PC-3 (cell line): Measurements from ENCODE around the gene MGP.

Experiments
- EZH2 ChIP-seq: fragments of 300-600 bp; sonication (generic); IDR thresholded peaks from one replicate; pipeline ENCODE4 v1.6.1; 2017; ENCODE audit warnings: antibody characterized with exemption, mild to moderate bottlenecking, low read length; ENCODE audit not compliant: unreplicated experiment
- EZH2phosphoT487 ChIP-seq: fragments of 300-600 bp; sonication (generic); IDR thresholded peaks from 2 replicates; pipeline ENCODE4 v1.6.1; 2018; ENCODE audit warnings: mild to moderate bottlenecking, antibody characterized with exemption, low read length, borderline replicate concordance
- TF ChIP-seq, protein P1 (sequence below): fragments of 300-600 bp; sonication (generic); conservative IDR thresholded peaks from 2 replicates; pipeline ENCODE4 v1.5.1; 2017; ENCODE audit warnings: antibody characterized with exemption, low read depth, mild to moderate bottlenecking, low read length

DNA sequence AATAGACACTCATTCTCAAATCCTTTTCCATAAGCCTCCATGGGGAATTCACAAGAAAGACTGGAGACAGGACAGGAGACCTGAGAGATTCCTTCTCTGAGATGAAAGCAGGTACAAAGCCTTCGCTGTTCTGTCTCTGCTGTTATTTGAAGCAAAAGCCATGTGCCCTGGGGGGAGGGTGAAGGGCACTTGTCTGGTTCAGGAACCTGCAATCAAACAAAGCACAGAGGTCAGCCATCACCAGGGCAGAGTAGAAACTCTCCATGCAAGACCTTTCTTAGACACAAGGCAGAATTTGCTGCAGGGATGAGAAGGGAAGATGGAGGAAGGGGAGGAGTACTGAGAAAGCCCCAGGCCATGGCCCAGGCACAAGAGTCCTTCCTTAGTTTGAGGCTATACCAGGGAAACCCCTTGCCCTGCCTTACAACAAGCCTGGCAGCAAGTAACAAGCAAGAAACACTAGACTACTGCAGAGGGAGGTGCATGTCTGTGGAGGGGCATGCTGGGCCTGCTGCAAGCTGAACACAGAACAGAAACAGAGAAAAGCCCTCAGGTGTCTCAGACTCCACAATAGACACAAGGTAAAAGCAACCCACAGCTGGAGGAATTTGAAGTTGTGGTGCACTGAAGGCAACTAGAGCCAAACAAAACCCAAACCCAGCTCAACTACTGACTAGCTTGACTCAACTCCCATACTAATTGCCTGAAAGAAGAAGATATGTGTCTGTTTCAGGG lies 34.6 kb downstream of the MGP start:
- TF ChIP-seq, protein P1, sequence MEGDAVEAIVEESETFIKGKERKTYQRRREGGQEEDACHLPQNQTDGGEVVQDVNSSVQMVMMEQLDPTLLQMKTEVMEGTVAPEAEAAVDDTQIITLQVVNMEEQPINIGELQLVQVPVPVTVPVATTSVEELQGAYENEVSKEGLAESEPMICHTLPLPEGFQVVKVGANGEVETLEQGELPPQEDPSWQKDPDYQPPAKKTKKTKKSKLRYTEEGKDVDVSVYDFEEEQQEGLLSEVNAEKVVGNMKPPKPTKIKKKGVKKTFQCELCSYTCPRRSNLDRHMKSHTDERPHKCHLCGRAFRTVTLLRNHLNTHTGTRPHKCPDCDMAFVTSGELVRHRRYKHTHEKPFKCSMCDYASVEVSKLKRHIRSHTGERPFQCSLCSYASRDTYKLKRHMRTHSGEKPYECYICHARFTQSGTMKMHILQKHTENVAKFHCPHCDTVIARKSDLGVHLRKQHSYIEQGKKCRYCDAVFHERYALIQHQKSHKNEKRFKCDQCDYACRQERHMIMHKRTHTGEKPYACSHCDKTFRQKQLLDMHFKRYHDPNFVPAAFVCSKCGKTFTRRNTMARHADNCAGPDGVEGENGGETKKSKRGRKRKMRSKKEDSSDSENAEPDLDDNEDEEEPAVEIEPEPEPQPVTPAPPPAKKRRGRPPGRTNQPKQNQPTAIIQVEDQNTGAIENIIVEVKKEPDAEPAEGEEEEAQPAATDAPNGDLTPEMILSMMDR: no peak
- no peak for TF ChIP-seq EZH2
- TF ChIP-seq EZH2phosphoT487: no peak
